ENCODE measurements around the gene AQP12A. TPM values are rescaled to one million over a fixed set of nuclear protein-coding genes. Genes with fewer than 3 reads are reported as not detected.
"Not testable (repeated sequence)": the region's sequence is repeated elsewhere in the genome, so short reads cannot be mapped to it uniquely, and the experiment has no call there.

The AQP12A gene, protein sequence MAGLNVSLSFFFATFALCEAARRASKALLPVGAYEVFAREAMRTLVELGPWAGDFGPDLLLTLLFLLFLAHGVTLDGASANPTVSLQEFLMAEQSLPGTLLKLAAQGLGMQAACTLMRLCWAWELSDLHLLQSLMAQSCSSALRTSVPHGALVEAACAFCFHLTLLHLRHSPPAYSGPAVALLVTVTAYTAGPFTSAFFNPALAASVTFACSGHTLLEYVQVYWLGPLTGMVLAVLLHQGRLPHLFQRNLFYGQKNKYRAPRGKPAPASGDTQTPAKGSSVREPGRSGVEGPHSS
- total RNA-seq: not detected

DNA sequence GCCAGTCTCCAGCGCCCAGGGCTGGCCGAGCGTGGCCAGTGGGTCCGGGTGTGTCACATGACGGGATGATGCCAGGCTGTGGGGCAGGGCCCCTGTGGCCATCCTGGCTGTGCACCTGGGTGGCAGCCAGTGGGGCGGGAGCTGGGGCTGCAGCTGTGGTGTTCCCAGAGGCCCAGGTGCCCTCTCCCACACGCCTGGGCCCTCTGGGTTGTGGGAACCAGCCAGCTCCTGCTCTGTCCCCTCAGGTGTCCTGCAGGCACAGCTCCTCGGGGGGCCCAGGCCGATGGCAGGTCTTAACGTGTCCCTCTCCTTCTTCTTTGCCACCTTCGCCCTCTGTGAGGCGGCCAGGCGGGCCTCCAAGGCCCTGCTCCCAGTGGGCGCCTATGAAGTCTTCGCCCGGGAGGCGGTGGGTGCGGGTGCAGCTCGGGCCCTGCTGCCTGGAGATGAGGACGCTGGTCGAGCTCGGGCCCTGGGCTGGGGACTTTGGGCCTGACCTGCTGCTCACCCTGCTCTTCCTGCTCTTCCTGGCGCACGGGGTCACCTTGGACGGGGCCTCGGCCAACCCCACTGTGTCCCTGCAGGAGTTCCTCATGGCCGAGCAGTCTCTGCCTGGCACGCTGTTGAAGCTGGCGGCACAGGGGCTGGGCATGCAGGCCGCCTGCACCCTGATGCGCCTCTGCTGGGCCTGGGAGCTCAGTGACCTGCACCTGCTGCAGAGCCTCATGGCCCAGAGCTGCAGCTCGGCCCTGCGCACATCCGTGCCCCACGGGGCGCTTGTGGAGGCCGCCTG lies at the start of gene AQP12A:
TSS of gene AQP12A (plus strand) at position 236 of the 790 bp plus-strand sequence. CDS start at position 284, 48 bp downstream.
- not testable (repeated sequence) for H3K9me3 ChIP-seq, H3K4me3 ChIP-seq, H3K36me3 ChIP-seq, H3K27me3 ChIP-seq, H3K27ac ChIP-seq, H3K4me1 ChIP-seq, ATAC-seq
- WGBS, 2 donors (ENCODE audit: low coverage in 1 of 2): 40% methylated on average over 1 of the region's 37 CpGs; no CpG with 5 or more reads in 1 of the 2 donors

DNA sequence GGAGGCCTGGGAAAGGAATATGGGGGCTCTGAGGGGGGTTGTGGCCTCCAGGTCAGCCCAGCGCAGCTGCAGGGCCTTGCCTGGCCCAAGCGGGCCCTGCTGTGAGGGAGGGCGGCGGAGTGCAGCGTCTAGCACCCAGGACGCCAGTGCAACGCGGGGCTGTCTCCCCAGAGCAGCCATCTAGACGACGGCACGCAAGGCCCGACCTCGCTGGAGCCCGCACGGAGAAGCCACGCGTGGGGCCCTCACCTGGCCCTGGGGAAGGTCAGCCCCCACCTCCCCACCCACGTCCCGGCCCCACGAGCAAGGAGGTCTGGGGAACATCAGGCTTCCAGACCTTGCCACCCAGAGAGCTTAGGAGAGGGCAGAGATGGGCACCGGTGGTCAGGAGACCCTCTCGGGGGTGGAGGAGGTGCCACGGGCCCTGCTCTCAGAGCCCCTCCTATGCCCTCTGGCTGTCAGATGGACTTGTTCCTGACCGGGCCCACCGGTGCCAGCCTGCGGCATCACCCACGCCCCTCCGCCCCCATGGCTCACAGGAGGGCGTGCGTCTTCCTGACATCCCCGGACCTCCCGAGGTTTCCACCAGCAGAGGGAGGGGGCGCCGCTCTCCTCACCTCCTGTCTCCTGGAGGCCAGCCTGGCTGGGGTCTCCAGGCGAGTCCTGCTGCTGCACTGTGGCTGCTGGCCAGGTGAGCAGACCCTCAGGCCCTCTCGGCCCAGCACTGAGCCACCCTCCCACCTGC lies 49.4 kb upstream of the AQP12A start:
- Histone ChIP-seq H3K4me1 (peaks cover 0 to 12% (median 0%) of the 10 kb centered on the region in 3 donors), H3K36me3 (no peaks in the 10 kb centered on the region), H3K9me3 (no peaks in the 10 kb centered on the region), H3K4me3 (no peak overlapping the region), H3K27ac (no peak overlapping the region), H3K27me3 (peaks cover 80% of the 10 kb centered on the region)
- no peak for ATAC-seq
- 100% methylated on average over 1 of the region's 36 CpGs; no CpG with 5 or more reads in 1 of the 2 donors for WGBS, 2 donors (ENCODE audit: low coverage in 1 of 2)
- TF ChIP-seq POLR2A (IDR thresholded peaks at IDR 0.05): no peak
- TF ChIP-seq POLR2AphosphoS5 (IDR thresholded peaks at IDR 0.05): no peak
- TF ChIP-seq, protein P1, sequence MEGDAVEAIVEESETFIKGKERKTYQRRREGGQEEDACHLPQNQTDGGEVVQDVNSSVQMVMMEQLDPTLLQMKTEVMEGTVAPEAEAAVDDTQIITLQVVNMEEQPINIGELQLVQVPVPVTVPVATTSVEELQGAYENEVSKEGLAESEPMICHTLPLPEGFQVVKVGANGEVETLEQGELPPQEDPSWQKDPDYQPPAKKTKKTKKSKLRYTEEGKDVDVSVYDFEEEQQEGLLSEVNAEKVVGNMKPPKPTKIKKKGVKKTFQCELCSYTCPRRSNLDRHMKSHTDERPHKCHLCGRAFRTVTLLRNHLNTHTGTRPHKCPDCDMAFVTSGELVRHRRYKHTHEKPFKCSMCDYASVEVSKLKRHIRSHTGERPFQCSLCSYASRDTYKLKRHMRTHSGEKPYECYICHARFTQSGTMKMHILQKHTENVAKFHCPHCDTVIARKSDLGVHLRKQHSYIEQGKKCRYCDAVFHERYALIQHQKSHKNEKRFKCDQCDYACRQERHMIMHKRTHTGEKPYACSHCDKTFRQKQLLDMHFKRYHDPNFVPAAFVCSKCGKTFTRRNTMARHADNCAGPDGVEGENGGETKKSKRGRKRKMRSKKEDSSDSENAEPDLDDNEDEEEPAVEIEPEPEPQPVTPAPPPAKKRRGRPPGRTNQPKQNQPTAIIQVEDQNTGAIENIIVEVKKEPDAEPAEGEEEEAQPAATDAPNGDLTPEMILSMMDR (IDR thresholded peaks at IDR 0.05): no peak
- TF ChIP-seq EP300 (IDR thresholded peaks at IDR 0.05): no peak

DNA sequence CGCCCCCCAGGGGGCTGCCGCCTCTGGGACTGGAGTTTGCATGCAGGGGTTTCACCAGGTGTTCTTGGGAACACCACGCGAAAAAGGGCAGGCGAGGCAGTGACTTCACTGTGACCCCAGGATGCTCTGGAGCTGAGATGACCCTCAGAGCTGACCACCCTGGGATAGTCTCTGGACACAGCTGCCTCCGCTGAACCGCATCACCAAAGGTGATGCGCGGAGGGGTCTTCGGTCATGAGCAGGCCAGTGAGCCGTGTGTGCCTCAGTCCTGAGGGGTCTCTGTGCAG lies 48.9 kb upstream of the AQP12A start:
- TF ChIP-seq, protein P1 (IDR thresholded peaks at IDR 0.05): no peak
- TF ChIP-seq POLR2A (IDR thresholded peaks at IDR 0.05) (no peak), POLR2AphosphoS5 (IDR thresholded peaks at IDR 0.05) (no peak), EP300 (IDR thresholded peaks at IDR 0.05) (no peak)
- peaks cover 0 to 9% (median 0%) of the 10 kb centered on the region in 3 donors for H3K4me1 ChIP-seq
- WGBS, 2 donors (ENCODE audit: low coverage in 1 of 2): no CpG with 5 or more reads among the region's 11 CpGs
- ATAC-seq: no peak
- no peak overlapping the region for H3K27ac ChIP-seq
- H3K36me3 ChIP-seq: no peaks in the 10 kb centered on the region
- H3K27me3 ChIP-seq: peaks cover 80% of the 10 kb centered on the region
- H3K4me3 ChIP-seq: no peak overlapping the region
- no peaks in the 10 kb centered on the region for H3K9me3 ChIP-seq

DNA sequence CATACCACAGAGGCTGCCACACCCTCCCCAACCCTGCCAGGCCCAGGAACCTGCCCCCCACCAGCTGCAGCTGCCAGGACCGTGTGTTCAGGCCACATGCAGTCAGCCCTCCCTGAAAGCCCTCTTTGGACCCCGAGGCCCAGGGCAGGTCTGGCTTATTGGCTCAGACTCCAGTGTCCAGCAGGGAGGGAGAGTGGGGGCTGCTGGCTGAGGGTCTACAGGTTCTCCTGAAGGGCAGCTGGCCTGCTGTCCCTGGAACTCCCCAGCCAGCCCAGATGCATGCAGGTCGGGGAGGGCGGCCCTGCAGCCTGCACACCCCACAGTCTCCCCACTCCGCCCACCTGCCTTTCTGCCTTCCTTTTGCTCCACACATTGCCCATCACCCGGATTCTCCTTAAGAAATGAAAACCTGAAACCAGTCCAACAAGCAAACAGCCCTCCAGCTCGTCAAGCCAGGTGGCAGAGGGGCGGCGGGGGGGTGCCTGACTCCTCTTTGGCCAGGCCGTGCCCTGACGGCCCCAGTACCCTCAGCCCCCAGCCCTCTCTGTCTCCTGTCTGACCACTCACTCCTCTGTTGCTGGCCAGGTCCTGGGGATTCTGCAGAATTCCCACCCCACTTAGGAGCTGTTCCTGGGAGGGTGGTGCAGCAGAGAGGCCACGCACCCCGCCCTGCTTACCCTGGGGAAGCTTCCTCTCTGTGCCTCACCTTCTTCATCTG lies 48.4 kb upstream of the AQP12A start:
- 30% methylated on average over 2 of the region's 13 CpGs; no CpG with 5 or more reads in 1 of the 2 donors for WGBS, 2 donors (ENCODE audit: low coverage in 1 of 2)
- Histone ChIP-seq H3K27me3 (peaks cover 80% of the 10 kb centered on the region), H3K36me3 (no peaks in the 10 kb centered on the region), H3K4me3 (no peak overlapping the region), H3K27ac (no peak overlapping the region), H3K4me1 (peaks cover 0 to 4% (median 0%) of the 10 kb centered on the region in 3 donors), H3K9me3 (no peaks in the 10 kb centered on the region)
- ATAC-seq: no peak
- no peak for TF ChIP-seq EP300 (IDR thresholded peaks at IDR 0.05)
- TF ChIP-seq, protein P1 (IDR thresholded peaks at IDR 0.05): no peak

DNA sequence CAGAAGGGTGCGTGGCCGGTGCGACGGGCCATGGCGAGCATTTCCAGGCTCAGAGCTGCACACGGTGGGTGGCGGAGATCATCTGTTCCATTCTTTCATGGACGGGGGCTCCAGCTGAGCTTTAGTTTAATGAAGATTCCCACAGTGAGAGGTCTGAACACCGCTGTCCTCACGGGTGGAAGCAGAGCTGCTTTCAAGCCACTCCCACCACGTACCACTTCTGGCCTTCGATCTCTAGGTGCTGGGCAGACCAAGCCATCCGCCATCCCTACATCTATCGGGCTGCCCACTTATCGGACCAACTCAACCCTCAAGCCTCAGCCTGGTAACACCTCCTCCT lies 47.9 kb upstream of the AQP12A start:
- ATAC-seq: no peak
- 50% methylated on average over 2 of the region's 15 CpGs; no CpG with 5 or more reads in 1 of the 2 donors for WGBS, 2 donors (ENCODE audit: low coverage in 1 of 2)
- peaks cover 82% of the 10 kb centered on the region for H3K27me3 ChIP-seq

More for the DNA sequence above, 47.9 kb upstream of the AQP12A start:
- H3K9me3 ChIP-seq: no peaks in the 10 kb centered on the region
- no peak overlapping the region for H3K27ac ChIP-seq
- no peaks in the 10 kb centered on the region for H3K4me1 ChIP-seq
- H3K4me3 ChIP-seq: no peak overlapping the region
- H3K36me3 ChIP-seq: no peaks in the 10 kb centered on the region
- TF ChIP-seq POLR2A (IDR thresholded peaks at IDR 0.05) (no peak), EP300 (IDR thresholded peaks at IDR 0.05) (no peak)

Data from gastroesophageal sphincter (tissue), 4 donors.